Raji (cell line): ENCODE measurements around the gene SPAG17.

ENCODE experiments used
- POLR2A ChIP-seq: IDR thresholded peaks from 2 replicates; pipeline ENCODE4 v1.6.1; 2011; ENCODE audit warnings: low read depth, low read length, control low read depth; ENCODE audit not compliant: insufficient read depth

SPAG17 gene

DNA sequence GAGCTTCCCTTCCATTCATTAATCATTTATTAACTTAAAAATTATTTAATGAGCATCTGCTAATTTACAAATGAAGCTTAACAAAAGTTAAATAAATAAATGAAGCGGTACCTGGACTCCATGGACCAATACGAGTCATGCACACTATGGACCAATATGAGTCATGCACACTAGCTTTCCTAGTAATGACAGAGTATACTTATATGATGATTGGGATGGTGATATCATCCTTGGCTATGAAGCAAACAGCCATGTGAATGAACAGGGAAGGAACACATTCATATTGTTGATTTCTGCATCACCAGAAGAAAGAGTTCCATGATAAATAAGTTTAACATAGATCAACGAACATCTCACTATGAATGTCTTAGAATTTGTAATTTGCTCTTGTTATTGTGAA lies 109.9 kb downstream of the SPAG17 start:
- TF ChIP-seq POLR2A, result no peak

DNA sequence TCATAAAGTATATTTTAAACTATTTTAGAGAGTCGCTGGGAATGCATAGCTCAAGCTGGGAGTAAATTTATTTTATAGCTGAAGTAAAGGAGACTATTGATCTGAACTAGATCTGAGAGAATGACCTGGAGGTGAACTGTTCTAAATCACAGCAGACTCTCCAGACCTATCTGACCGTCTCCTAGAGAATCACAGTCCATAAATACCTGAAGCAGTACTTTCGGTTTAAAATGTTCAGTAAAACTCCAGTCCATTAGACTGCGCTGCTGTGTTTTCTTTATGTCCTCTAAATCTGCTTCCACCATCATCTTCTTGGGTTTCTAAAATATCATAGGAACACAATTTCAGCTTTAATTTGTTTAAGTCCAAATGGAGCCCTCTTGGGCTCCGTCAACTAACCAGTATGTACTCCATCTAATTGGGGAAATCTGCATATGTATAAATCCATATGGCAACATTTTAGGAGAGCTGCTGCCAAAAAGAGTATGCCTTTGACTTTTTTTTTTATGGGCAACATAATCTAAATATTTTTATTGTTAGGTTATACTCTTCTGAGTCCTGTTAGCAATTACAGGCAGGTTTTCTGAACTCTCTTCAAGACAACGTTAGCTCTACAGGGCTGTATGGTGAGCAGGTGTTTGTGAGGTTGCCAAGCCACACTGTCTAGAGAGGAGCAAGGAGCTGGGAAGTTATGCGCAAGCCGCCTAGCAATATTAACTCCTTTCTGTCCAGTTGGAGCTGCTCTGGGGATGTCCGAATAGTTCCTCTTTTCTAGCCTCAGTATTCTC lies 111.2 kb downstream of the SPAG17 start:
- TF ChIP-seq POLR2A, result no peak

DNA sequence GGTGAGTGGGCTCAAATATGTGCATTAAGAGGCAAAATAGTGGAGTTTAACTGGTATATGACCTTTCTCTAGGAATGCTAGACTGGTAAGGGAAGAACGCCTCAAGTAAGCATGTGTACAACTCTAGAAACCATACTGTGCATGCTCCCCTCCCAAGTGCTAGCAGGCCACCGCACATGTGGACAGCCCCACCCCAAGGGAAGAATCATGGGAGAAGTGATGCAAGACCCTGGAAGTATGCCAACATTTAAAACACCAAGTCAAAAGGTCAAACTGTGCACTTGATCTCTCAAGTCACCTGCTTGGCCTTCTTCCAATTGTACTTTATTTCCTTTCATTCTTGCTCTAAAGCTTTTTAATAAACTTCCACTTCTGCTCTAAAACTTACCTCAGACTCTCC lies 135.0 kb downstream of the SPAG17 start:
- no peak for TF ChIP-seq POLR2A

DNA sequence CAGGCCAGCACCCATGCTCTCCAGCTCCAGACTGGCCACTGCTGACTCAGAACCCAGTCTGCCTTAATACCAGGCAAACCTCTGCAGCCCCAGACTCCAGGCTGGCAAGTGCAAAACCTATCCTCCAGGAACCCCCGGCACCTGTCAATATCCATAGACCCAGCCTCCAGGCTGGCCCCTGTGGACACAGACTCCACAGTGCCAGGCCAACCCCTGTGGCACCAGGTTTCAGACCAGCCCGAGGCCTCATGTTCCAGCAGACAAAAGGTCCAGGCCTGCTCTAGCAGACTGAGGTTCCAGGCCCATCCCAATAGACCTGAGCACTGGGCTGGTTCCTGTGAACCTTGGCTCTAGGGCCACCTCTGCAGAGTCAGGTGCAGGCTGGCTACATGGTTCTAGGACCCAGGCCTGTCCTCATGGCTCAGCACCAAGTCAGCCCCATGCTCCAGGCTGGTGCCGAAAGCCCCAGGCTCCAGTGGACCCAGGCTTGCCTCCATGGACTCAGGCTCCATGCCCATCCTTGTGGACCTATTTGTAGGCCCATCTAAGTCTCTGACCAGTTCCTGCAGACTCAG lies 137.3 kb downstream of the SPAG17 start:
- no peak for TF ChIP-seq POLR2A

GRCh38 chr1:118047006-118047649 lies 137.9 kb downstream of the SPAG17 start:
- TF ChIP-seq POLR2A, result no peak

- TF ChIP-seq POLR2A, result no peak
Measured at GRCh38 chr1:118043624-118044023, 141.4 kb downstream of the SPAG17 start.

DNA sequence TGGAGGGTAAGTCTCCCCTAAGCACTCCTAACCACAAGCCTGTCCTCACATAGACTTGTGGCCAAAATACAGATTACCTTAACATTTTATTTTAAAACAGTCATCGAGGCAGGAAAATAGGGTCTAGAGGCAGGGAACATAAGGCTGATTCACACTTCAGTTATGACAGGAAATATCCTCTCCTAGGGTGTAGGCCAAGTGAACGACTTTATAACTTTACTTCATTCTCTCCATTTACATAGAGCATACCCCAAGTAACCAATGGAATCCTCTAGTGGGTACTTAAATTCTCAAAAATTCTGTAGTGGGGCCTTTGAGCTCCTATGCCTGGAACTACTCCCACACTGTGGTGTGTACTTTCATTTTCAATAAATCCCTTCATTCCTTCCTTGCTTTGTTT lies 142.5 kb downstream of the SPAG17 start:
- no peak for TF ChIP-seq POLR2A

DNA sequence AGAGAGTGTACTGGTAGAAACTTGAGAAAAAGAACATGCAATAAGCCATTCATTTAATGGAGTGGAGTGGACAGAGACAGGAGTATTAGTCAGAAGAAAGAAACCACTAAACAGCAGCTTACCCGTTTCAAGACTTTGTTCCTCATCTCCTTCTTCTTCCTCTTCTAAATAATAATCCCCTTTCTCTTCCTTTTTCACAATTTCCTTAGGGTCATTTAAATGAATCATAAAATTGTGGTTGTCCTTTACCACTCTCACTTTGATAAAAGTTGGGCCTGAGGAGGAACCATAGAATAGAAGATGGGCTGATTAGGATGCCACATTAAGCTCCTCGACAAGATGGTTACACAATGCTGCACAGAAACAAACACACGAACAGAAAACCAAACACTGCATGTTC lies 145.9 kb downstream of the SPAG17 start:
- TF ChIP-seq POLR2A, result no peak

- TF ChIP-seq POLR2A, result no peak
Measured at GRCh38 chr1:118032883-118033282, 152.1 kb downstream of the SPAG17 start.

DNA sequence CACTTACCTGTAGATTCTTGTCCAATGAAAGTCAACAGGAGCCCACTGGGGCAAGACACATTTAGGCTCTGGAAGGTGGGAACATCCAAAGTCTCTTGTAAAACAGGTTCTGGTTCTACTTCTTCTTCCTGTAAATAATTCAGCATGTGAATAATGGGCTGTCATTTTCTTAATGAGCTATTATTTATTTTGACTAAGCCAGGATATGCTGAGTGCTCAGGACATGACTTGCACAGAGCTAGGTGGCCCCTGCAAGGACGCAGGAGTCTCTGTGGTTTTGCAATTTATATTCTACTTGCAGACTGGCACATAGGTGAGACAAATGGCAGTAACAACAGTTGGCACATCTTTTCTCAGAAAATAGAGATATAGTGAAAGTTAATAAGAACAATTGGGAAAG lies 156.8 kb downstream of the SPAG17 start:
- TF ChIP-seq POLR2A, result no peak

DNA sequence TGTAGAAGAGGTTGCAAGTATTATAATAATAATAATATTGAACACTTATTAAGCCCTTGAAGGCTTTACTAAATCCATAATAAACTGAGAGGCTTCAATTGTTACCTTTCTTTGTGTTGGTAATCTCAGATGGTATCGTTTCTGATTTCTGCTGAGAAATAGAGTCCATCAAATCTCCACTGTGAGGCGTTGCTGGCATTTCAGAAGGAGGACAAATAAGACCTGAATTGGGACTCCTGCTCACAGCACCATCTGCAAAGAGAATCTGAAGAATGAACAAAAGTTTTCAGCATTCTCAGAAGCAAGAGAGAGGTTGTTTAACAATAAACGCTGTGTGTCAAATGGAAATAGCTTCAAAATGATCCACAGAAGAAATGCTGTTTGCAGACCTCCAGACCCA lies 161.8 kb downstream of the SPAG17 start:
- TF ChIP-seq POLR2A, result no peak

DNA sequence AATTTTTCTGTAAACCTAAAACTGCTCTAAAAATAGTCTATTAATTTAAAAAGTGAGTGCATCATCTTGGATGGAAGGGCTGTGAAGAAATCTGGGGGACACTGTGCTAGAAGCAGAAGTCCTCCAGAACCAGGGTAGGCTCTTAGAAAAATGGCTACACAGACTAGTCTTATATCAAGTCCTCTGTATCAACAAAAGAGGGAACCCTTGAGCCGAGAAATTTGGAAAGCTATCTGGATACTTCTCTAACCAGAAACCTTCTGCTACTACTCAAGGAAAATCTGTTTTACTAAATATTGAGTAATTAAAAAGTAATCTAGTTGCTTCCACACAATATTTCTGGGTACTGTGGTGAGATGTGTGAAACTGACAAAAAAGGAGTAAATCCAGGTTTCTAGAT lies 163.4 kb downstream of the SPAG17 start:
- TF ChIP-seq POLR2A, result no peak

DNA sequence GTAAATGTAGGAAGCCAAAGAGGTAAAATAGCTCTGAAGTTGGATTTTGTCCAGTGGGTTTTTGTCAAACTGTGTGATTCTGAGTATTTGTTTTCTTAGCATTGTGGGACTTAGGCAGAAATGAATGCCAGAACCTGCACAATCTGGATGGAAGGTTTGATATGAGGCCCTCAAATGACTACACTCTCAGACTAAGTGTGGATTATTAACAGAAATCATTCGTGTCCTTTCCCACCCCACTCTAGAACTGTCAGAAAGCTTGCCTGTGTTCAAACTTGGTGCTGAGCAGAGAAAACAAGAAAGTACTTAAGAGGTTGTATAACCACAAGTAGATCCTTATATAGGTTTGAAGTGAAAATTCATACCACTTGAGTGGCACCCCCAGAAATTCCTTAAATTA lies 167.0 kb downstream of the SPAG17 start:
- no peak for TF ChIP-seq POLR2A

DNA sequence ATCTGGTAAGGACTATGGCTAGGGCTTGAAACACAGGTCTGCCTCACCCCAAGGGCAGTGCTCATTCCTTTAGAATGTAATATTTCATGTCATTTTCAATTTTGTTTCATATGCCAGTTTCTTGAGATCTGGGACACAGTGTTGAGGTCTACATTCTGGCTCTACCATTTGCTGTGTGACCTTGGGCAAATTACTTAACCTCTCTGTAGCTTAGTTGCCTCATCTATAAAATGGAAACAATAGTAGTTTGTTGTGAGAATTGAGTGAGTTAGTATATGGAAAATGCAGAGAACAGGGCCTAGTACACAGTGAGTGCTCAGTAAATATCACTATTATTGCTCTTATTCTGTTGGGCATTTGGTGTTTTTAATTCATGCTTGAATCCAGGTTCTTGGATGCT lies 171.1 kb downstream of the SPAG17 start:
- no peak for TF ChIP-seq POLR2A

DNA sequence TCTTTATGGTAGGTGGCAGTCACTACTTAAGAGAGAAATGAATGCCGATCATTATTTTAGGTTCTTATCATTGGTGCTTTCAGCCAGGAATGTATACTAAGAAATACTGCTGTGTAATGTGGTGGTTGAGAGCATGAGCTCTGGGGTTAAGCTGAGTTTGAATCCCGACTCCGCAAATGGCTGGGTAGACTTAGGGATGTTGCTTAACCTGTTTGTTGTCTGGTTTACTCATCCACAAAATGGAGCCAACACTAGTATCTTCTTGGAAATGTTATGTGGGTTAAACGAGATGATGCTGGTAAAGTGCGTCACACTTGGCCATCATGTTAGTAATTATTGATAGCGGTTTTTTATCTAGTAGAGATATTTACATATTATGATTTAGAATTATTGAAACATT lies 171.7 kb downstream of the SPAG17 start:
- TF ChIP-seq POLR2A, result no peak

DNA sequence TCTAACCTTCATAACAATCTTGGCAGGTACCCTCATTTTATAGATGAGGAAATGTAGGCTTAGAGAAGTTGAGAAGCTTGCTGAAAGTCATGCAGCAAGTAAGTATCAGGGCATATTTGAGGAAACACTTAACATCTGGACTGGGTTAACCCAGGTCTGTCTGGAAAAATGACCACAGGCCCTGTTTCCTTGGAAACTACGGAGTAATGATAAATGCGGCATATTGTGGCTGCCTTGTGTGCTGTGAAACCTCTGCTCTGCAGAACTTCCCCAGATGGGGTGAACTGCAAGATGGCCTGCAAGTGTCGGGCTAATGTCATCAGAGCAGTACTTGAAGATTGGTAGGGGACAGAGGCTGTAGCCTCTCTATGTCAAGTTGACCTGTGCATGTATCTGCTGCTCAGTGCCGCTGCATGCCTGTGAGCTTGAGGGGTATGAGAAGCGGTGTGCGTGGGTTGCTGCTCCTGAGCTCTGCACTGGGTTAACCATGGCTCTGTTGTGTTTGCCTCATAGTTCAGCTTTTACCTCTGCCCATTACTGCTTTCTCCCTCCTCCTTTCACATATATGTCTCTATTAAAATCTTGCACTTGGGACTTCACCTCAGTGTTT lies 172.4 kb downstream of the SPAG17 start:
- TF ChIP-seq POLR2A, result no peak
